Loucy (cell line): ENCODE measurements around the gene OR7G1.

Experiments used
- EZH2phosphoT487 ChIP-seq: fragments of 200-600 bp; IDR thresholded peaks from 2 replicates; pipeline ENCODE4 v1.6.1; 2018; ENCODE audit warnings: antibody characterized with exemption, mild to moderate bottlenecking, moderate library complexity, borderline replicate concordance
- TF ChIP-seq, protein P1 (sequence below): fragments of 200-600 bp; sonication (generic); conservative IDR thresholded peaks from 2 replicates; pipeline ENCODE4 v1.5.1; 2014; ENCODE audit warnings: mild to moderate bottlenecking, antibody characterized with exemption, low read length

DNA sequence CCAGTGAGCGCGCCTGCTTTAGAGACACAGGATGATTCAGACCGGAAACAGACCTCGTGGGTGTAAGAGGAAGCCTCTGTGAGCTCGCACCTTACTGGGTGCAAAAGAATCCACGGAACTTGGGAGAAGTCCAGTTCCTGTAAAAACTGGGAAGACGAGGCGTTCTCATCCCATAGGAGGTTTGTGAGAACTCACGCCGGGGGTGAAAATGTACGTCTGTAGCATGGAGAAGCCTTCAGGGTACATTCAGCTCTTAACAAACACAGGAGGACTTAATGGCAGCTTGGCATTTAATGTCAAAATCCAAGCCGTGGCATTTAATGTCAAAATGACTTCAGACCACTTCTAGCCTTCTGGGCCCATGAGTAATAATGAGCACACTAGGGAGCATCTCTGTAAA is 45.9 kb upstream of the OR7G1 start:
- TF ChIP-seq, protein P1, sequence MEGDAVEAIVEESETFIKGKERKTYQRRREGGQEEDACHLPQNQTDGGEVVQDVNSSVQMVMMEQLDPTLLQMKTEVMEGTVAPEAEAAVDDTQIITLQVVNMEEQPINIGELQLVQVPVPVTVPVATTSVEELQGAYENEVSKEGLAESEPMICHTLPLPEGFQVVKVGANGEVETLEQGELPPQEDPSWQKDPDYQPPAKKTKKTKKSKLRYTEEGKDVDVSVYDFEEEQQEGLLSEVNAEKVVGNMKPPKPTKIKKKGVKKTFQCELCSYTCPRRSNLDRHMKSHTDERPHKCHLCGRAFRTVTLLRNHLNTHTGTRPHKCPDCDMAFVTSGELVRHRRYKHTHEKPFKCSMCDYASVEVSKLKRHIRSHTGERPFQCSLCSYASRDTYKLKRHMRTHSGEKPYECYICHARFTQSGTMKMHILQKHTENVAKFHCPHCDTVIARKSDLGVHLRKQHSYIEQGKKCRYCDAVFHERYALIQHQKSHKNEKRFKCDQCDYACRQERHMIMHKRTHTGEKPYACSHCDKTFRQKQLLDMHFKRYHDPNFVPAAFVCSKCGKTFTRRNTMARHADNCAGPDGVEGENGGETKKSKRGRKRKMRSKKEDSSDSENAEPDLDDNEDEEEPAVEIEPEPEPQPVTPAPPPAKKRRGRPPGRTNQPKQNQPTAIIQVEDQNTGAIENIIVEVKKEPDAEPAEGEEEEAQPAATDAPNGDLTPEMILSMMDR = no peak
- TF ChIP-seq EZH2phosphoT487 = no peak
